ENCODE results near the gene POLR2H. TPM values are rescaled to one million over a fixed set of nuclear protein-coding genes. Genes with fewer than 3 reads are reported as not detected.

Gene POLR2H
- polyA plus RNA-seq (ENCODE audit: insufficient read depth in 1 of 5, insufficient read length in 5 of 5, low replicate concordance in 1 of 5): 10 to 100 TPM; 80.2 to 98.2 (median 89.6) TPM
- long read RNA-seq, donor 1, transcript POLR2H-208 (6 exons, 1,802 nt): major isoform, 6 of 35 reads
- long read RNA-seq, donor 1, partial matches to known transcripts: 23 of 35 reads
- long read RNA-seq, donor 1, other reads (novel, unspliced or antisense): 0 of 35 reads
- long read RNA-seq, donor 2, partial matches to known transcripts: 12 of 23 reads
- long read RNA-seq, donor 2, other reads (novel, unspliced or antisense): 0 of 23 reads
- long read RNA-seq, donor 3, transcript POLR2H-208 (6 exons, 1,802 nt): major isoform, 5 of 42 reads
- long read RNA-seq, donor 3, partial matches to known transcripts: 32 of 42 reads
- long read RNA-seq, donor 3, other reads (novel, unspliced or antisense): 0 of 42 reads
- long read RNA-seq, donor 4, partial matches to known transcripts: 18 of 20 reads
- long read RNA-seq, donor 4, other reads (novel, unspliced or antisense): 0 of 20 reads
- long read RNA-seq, donor 5, transcript POLR2H-208 (6 exons, 1,802 nt): major isoform, 6 of 63 reads
- long read RNA-seq, donor 5, partial matches to known transcripts: 43 of 63 reads
- long read RNA-seq, donor 5, other reads (novel, unspliced or antisense): 0 of 63 reads
- long read RNA-seq, donor 6, transcript POLR2H-208 (6 exons, 1,802 nt): major isoform, 10 of 63 reads
- long read RNA-seq, donor 6, transcript POLR2H-212 (3 exons, 433 nt): minor isoform, 5 of 63 reads
- long read RNA-seq, donor 6, partial matches to known transcripts: 34 of 63 reads
- long read RNA-seq, donor 6, other reads (novel, unspliced or antisense): 5 of 63 reads
- long read RNA-seq, donor 7, transcript POLR2H-212 (3 exons, 433 nt): major isoform, 6 of 26 reads
- long read RNA-seq, donor 7, partial matches to known transcripts: 15 of 26 reads
- long read RNA-seq, donor 7, other reads (novel, unspliced or antisense): 0 of 26 reads
- long read RNA-seq, donor 8, partial matches to known transcripts: 7 of 9 reads
- long read RNA-seq, donor 8, other reads (novel, unspliced or antisense): 0 of 9 reads

DNA sequence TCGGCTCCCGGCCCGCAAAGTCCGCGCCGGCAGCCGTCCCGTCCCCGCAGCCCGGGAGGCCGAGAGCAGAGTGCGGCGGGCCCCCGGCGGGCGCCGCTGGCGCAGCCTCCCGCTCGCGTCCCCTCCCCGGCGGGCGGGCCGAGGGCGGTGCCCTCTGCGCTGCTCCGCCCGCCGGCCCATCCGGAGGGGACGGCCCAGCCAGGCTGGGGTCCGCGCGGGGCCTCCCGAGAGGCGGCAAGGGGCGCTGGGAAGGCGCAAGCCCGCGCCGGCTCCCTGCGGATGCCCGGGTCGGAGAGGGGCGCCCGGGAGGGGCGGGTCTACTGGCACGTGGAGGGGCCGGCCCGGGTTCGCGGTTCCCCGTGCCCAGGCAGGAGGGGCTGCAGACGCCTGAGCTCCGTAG lies at the start of gene POLR2H, which contains the start of gene CLCN2:
POLR2H (plus strand) TSS at position 179 of the 400 bp plus-strand sequence. CDS start 1,783 bp downstream, outside the sequence.
CLCN2 (minus strand) TSS at position 74 of the 400 bp plus-strand sequence. CDS start 126 bp downstream, outside the sequence.
- DNase-seq: peak; percentile 78 to 80

DNA sequence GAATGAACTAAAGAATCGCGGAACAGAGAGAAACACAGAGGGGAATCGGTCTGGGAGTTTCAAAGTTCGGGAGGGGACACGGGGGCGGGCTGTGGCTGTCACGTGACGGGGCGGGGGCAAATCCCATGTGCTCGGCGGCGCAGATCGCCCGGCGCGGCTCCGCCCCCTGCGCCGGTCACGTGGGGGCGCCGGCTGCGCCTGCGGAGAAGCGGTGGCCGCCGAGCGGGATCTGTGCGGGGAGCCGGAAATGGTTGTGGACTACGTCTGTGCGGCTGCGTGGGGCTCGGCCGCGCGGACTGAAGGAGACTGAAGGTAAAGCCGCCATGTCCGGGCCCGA lies 47.2 kb upstream of the POLR2H start, which contains the start of gene EIF4G1:
EIF4G1 (plus strand) TSS at position 244 of the 337 bp plus-strand sequence. CDS start 1,191 bp downstream, outside the sequence.
- peak; percentile 93 to 94 for DNase-seq

DNA sequence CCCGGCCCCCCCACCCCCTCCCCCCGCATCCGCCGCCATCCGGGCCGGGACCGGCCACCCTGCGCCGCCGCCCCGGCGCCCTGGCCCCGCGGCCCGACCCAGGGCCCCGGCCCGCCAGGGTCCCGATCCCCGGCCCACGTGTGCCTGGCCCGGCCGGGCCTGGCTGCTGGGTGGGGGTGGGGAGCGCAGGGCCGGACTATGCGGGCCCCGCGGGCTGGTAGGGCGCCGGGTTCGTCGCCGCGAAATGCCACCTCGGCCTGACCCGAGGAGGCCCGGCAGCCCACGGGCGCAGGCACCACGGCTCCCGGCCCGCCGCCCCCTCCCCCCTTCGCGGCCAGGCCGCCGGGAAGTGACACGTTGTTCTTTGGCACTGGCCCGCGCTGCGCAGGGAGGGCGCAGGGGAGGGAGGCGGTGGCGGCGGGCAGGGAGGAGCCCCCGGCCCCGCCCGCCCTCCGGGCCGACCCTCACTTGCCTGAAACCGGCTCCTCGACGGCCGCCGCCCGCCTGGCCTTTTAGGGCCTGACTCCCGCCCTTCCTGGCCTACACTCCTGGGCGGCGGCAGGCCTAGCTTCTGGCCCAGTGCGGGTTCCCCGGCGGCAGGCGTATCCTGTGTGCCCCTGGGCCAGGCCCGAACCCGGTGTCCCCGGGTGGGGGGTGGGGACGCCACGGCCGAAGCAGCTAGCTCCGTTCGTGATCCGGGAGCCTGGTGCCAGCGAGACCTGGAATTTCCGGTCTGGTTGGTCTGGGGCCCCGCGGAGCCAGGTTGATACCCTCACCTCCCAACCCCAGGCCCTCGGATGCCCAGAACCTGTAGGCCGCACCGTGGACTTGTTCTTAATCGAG lies 46.6 kb upstream of the POLR2H start:
- DNase-seq: peak; percentile 73 to 81

DNA sequence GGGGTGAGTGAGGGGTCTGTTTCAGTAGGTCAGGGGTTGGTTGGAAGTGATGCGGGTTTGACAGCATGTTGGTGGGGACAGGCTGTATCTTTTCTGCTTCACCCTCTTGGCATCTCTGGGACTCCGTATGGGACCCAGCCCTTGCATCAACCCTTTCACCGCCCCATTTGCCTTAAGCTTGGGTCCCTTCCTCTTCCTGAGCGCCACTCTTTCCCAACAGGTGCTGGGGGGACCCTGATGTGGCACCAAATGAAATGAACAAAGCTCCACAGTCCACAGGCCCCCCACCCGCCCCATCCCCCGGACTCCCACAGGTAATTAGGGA lies 46.0 kb upstream of the POLR2H start:
- no peak for DNase-seq

DNA sequence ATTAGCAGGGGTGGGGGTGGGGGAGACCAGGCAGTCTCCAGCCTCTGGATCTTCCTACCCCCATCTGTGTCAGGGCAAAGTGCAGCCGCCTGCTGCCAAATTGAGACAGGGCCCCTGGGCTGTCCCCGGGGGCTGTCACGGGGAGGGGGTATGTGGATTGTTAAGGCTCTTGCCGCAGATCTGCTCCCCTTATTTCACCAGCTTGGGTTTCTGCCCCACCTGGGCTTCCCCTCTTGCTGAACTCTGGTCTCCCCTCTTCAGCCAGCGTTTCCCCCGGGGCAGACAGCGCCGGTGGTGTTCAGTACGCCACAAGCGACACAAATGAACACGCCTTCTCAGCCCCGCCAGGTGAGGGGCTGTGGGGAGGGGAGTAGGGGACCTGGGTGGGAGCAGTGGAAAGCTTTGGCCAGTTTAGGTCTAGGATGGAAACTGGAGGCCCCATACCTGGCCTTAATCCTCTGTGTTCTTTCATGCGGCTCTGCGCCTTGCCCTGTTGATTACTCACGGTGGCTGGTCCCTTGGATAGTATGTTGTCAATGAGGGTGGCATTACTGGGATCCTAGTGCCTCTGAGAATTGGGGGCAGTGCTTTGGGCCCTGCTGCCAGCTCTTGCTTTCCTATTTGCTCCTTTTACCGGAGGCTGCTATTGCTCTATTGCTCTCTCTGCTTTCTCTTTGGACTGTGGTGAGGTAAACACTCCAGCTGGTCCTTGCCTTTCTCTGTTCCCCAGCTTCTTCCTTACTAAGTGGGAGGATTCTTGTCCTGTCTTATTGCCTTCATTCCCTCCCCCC lies 45.4 kb upstream of the POLR2H start:
- no peak for DNase-seq

DNA sequence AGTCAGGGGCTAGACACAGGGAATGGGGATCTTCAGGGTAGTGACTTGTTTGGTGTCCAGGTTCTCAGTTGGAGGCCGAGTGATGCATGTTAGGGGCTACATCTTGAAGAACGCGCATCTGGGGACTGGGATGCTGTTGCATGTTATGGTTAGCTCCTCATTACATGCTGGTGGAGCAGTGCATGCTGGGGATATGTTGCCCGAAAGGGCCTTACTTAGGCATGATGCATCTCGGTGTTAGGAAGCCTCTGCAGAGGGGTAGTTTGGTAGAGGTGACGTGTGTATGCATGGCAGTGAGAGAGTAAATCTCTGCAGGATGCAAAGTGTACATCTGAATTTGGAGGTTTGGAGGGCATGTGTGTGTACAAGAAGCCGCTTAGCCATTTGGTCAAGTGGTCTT lies 44.7 kb upstream of the POLR2H start:
- DNase-seq: no peak

DNA sequence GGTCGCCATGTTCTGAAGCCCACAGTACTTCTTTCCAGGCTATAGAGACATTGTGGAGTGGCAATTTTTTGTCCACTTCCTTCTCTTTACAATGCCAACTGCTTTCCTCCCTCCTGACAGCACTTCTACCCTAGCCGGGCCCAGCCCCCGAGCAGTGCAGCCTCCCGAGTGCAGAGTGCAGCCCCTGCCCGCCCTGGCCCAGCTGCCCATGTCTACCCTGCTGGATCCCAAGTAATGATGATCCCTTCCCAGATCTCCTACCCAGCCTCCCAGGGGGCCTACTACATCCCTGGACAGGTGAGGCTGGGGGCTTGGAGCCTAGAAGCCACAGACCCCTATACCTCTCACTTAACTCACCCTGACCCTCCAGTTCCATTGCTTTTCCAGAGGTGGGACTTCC lies 44.3 kb upstream of the POLR2H start:
- no peak for DNase-seq

DNA sequence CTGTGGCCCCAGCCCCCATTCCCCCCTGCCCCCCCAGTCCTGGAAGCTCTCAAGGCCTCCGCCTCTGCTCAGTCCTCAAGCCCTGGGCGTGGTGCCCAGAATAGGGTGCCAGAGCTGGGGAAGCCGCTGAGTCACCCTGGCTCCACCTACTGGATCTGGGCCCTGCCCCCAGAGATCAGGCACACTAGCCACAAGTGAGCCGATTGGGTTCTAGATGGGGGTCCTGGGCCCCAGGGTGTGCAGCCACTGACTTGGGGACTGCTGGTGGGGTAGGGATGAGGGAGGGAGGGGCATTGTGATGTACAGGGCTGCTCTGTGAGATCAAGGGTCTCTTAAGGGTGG lies 41.4 kb upstream of the POLR2H start:
- peak; percentile 84 for DNase-seq

DNA sequence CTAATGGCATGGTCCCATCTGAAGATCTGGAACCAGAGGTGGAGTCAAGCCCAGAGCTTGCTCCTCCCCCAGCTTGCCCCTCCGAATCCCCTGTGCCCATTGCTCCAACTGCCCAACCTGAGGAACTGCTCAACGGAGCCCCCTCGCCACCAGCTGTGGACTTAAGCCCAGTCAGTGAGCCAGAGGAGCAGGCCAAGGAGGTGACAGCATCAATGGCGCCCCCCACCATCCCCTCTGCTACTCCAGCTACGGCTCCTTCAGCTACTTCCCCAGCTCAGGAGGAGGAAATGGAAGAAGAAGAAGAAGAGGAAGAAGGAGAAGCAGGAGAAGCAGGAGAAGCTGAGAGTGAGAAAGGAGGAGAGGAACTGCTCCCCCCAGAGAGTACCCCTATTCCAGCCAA lies 39.8 kb upstream of the POLR2H start:
- no peak for DNase-seq

DNA sequence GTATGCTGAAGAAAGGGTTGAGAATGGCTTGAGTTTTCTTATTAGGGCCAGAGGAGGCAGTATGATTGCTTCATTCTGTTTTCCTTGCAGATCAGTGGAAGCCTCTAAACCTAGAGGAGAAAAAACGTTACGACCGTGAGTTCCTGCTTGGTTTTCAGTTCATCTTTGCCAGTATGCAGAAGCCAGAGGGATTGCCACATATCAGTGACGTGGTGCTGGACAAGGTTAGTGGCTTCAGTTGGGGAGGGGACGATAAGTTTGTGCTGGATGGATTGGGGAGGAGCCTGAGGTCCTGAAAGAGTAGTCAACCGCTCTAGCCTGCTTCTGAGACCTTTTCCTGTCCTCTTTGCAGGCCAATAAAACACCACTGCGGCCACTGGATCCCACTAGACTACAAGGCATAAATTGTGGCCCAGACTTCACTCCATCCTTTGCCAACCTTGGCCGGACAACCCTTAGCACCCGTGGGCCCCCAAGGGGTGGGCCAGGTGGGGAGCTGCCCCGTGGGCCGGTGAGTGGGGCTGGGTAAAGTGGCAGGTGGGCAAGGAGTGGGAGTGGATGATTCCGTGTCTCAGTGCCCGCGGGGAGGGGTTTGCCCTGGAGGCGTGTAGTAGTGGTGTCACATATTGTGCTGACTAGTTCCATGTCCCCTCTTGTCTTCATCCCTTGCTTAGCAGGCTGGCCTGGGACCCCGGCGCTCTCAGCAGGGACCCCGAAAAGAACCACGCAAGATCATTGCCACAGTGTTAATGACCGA lies 38.6 kb upstream of the POLR2H start:
- no peak for DNase-seq

DNA sequence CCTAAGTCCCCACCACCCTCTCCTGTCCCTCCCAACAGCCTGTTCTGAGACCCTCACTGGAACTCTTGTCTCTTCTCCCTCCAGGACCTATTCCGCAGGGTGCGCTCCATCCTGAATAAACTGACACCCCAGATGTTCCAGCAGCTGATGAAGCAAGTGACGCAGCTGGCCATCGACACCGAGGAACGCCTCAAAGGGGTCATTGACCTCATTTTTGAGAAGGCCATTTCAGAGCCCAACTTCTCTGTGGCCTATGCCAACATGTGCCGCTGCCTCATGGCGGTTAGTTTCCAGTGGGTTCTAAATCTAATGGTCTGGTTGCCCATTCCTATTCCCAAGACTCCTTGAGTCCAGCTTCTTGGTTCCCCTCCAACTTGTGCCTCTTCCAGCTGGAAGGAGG lies 37.8 kb upstream of the POLR2H start:
- no peak for DNase-seq

DNA sequence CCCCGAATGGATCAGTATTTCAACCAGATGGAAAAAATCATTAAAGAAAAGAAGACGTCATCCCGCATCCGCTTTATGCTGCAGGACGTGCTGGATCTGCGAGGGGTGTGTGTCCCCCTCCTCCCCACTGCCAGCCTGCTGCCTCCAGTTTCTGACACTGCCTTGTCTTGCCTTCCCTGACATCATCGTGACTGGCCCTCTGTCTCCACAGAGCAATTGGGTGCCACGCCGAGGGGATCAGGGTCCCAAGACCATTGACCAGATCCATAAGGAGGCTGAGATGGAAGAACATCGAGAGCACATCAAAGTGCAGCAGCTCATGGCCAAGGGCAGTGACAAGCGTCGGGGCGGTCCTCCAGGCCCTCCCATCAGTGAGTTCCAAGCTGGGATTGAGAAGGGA lies 36.2 kb upstream of the POLR2H start:
- DNase-seq: no peak

DNA sequence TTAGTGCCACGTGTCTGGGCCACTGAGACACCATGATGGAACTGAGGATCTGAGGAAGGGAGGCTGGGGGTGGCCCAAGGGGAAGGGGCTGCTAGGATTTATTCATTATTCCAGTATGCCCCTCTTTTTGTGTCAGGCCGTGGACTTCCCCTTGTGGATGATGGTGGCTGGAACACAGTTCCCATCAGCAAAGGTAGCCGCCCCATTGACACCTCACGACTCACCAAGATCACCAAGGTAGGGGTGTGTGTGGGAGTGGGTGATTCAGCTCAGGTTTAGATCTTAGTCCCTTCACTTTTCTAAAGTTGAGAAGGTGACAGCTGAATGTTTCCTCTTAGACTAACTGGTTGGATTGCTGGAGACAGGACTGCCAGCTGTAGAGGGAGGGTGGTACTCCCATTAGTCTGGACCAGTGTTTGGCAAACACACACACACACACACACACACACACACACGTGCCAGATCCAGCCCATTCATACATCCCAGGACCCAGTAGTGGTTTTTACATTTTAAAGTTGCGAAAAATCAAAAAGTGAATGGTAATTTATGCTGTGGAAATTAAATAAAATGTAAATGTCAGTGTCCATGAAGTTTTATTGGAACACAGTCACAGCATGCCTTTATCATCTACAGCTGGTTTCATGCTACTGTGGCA lies 35.7 kb upstream of the POLR2H start:
- no peak for DNase-seq

DNA sequence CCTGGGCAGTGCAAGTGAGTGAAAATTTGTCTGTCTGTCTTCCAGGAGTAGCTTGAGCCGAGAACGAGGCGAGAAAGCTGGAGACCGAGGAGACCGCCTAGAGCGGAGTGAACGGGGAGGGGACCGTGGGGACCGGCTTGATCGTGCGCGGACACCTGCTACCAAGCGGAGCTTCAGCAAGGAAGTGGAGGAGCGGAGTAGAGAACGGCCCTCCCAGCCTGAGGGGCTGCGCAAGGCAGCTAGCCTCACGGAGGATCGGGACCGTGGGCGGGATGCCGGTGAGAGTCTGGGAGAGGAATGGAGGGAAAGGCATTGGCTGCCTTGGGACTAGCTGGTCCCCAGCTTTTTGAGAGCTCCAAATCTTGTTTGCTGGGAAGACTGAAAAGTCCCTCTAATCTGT lies 34.3 kb upstream of the POLR2H start:
- no peak for DNase-seq

DNA sequence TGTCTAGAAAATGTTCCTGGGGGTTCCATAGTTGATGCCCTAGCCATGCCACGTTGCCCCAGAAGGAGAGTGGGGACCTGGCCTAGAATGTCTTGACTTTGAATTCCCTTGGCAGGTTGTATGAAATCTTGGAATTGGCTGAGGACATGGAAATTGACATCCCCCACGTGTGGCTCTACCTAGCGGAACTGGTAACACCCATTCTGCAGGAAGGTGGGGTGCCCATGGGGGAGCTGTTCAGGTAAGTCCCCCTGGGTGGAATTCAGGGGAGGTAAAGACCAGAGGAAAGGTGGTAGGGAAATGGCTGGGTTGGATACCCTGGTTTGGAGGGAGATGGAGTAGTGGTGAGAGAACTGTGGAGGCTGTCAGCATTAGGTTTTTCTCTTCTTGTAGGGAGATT lies 33.0 kb upstream of the POLR2H start:
- DNase-seq: no peak

DNA sequence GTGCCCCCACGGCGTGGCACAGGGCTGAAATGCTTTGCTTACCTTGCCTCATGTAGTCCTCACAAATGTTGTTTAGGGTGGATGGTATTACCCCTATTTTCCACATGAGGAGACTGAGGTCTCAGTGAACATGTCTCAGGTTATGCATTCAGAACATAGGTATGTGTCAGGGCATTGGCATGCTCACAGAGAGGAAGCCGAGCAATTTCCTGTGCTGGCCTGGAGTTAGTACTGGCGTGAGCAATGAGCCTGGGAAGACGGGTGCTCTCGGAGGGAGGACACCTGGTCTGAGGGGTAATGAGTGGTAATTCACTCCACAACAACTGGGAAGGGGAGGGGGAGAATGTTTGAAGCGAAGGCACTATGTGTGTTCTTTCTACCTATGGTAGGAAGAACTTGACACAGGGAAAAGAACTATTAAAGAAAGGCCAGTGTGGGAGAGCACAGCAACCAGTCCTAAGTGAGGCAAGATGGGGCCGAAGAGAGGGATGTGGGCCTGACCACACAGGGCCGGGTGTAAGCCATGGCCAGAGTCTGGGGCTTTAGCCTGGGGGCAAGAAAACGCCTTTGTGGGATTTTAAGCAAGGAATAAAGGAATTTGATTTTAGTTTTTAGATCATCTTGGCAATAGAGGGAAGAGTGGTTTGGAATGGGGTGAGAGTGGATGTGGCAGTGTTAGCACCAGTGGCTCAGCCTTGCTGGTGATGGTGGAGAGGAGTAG lies 29.0 kb upstream of the POLR2H start:
- no peak for DNase-seq

DNA sequence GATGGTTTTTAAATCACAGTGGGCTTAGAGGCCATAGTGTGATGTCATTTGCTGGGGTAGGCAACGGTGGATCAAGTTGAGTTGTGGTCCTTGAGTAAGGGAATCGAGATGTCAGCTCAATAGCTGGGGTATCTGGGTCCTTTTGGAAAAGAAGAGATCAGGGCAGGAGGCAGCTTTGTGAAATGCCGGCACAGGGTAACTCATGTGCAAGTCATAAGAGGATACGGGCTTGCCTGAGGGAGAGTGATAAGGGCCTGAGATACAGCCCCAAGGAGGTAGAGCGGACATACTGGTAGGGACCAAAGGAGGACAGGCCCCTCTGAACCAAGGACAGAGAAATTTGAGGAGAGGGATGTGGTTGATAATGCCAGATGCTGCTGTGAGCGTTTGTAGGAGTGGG lies 28.3 kb upstream of the POLR2H start:
- no peak for DNase-seq

DNA sequence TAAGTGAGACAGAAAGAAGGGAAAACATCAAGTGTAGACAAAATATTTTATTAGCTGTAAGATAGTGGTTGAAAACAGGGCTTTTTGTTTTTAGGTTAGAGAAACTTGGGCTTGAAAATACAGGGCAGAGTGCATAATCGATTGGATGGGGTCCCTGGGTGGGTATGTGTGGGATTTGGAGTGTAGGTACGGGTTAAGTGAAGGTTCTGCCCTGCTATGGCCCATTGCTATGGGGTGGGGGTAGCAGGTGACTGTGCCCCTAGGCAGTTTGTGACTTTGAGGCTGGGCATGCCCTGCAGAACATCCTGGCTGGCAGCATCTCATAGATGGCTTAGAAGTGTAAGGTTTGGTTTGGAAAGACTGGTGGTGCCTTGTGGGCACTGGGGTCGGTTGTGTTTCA lies 27.8 kb upstream of the POLR2H start:
- DNase-seq: no peak

Measured in right lung (tissue), 10 donors.